CD4-positive, CD25-positive, alpha-beta regulatory T cell (primary cell): ENCODE data around the gene LILRB2. TPM values are rescaled to one million over a fixed set of nuclear protein-coding genes. Genes with fewer than 3 reads are reported as not detected.
A peak's percentile ranks its signal among the peaks of the same experiment; 100 is the strongest.
"Not testable (repeated sequence)": the region's sequence is repeated elsewhere in the genome, so short reads cannot be mapped to it uniquely, and the experiment has no call there.

ENCODE experiments used
- ATAC-seq, 2 donors: fragments of 150-1000 bp; cut with Tn5 transposase; one replicate each; pipeline ENCODE4 v1.10.0; 2021; ENCODE audit warnings: low read depth in 2 of 2, moderate number of reproducible peaks in 2 of 2, moderate library complexity in 1 of 2
- DNase-seq, 3 donors: peaks; one replicate each; pipeline versions ENCODE4 v3.0.0 to v3.0.0-alpha.2; 2012 to 2022; ENCODE audit warnings: mixed read lengths in 1 of 3
- H3K27ac ChIP-seq: one replicate; pipeline ENCODE4 v1.7.0; 2013; ENCODE audit warnings: mild to moderate bottlenecking, low read length; ENCODE audit not compliant: insufficient read depth, poor library complexity, severe bottlenecking
- H3K27me3 ChIP-seq: one replicate; pipeline ENCODE4 v1.7.0; 2013; ENCODE audit warnings: low read length; ENCODE audit not compliant: control insufficient read depth, insufficient read depth
- H3K36me3 ChIP-seq: one replicate; pipeline ENCODE4 v1.7.0; 2013; ENCODE audit warnings: mild to moderate bottlenecking, low read length, moderate library complexity; ENCODE audit not compliant: control insufficient read depth, insufficient read depth
- H3K4me1 ChIP-seq: 2 replicates; pipeline ENCODE4 v1.7.0; 2013; ENCODE audit warnings: mild to moderate bottlenecking, low read length; ENCODE audit not compliant: insufficient read depth, control insufficient read depth, poor library complexity, severe bottlenecking
- H3K4me3 ChIP-seq: one replicate; pipeline ENCODE4 v1.7.0; 2013; ENCODE audit warnings: low read depth, mild to moderate bottlenecking, low read length, moderate library complexity
- H3K9me3 ChIP-seq, 2 experiments: 1 replicate in 1 of 2; 2 replicates in 1 of 2; pipeline ENCODE4 v1.7.0; 2013; ENCODE audit warnings: low read length in 2 of 2, mild to moderate bottlenecking in 1 of 2, moderate library complexity in 1 of 2; ENCODE audit not compliant: control insufficient read depth in 2 of 2
- H3K27ac Mint-ChIP-seq, 3 donors: one replicate each; pipeline ENCODE4 v1.8.0; 2020 to 2022; ENCODE audit warnings: mild to moderate bottlenecking in 3 of 3, mixed read lengths in 3 of 3, moderate library complexity in 2 of 3
- H3K27me3 Mint-ChIP-seq: one replicate; pipeline ENCODE4 v1.8.0; 2022; ENCODE audit warnings: mild to moderate bottlenecking, mixed read lengths
- H3K36me3 Mint-ChIP-seq: one replicate; pipeline ENCODE4 v1.8.0; 2020; ENCODE audit warnings: mixed read lengths
- H3K4me1 Mint-ChIP-seq, 4 donors: one replicate each; pipeline ENCODE4 v1.8.0; 2020 to 2022; ENCODE audit warnings: mixed read lengths in 4 of 4, mild to moderate bottlenecking in 1 of 4
- H3K4me3 Mint-ChIP-seq, 4 donors: one replicate each; pipeline ENCODE4 v1.8.0; 2020 to 2022; ENCODE audit warnings: mild to moderate bottlenecking in 4 of 4, mixed read lengths in 4 of 4, moderate library complexity in 3 of 4
- H3K9me3 Mint-ChIP-seq, 7 donors: one replicate each; pipeline ENCODE4 v1.8.0; 2020 to 2022; ENCODE audit warnings: mixed read lengths in 7 of 7, mild to moderate bottlenecking in 3 of 7, moderate library complexity in 2 of 7
- polyA plus RNA-seq, 4 donors: library from polyadenylated mRNA; unstranded; fragments of 300-500 nt; fragmentation: Illumina TruSeq; gene quantifications; one replicate each; pipeline ENCODE4 v1.2.3, GENCODE V29; 2021
- total RNA-seq: library from RNA; stranded (reverse); gene quantifications from one replicate; pipeline ENCODE4 v1.2.3, GENCODE V29; 2022

Gene LILRB2
- total RNA-seq (not detected), polyA plus RNA-seq (under 1 TPM in 1 of 4 donors, not detected in 3; 0.24 TPM)

DNA sequence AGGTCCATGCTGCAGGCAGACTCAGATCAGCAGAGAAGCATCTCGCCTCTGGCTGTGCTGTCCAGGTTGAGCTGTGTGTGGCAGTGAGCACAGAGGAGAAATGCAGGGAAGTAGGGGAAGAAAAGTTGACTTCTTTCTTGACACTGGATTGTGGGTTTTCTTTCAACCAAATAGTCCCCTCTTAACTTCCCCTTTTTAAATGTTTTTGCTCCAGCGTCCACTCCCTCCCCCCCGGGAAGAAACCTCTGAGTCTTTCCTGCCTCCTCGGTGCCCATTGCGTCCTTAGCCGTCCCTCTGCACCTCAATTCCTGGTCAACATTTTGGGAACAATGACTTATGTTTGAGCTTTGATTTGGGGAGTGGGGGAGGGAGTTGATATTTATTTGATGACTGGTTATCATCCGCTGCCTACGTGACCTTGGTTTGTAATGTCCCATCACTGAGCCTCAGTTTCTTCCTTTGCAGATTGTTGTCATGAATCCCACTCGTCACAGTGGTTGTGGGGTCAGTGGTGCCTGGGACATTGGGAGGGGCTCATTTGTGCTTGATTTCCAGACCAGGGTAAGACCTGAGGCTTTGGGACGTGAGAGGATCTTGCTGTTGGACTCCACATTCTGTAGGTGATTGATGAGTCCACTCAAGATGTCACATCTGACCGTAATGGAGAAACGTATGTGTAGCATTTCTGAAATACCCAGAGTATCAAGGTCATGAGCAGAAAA, at the start of gene LILRB2:
Gene LILRB2 (minus strand): TSS at position 104 of the 722 bp plus-strand sequence. CDS start 614 bp downstream, outside the sequence.
- peaks cover 0 to 5% (median 0%) of the 10 kb centered on the region in 4 donors for H3K4me1 Mint-ChIP-seq
- peaks cover 0 to 2% (median 0%) of the 10 kb centered on the region in 7 donors for H3K9me3 Mint-ChIP-seq
- Histone ChIP-seq H3K27me3 (no peaks in the 10 kb centered on the region), H3K9me3 (no peaks in the 10 kb centered on the region), H3K36me3 (no peaks in the 10 kb centered on the region), H3K4me3 (no peak within 1 kb of the TSS), H3K27ac (no peak within 1 kb of the TSS), H3K4me1 (no peaks in the 10 kb centered on the region)
- ATAC-seq (no peak), DNase-seq (no peak)
- no peak within 1 kb of the TSS for H3K4me3 Mint-ChIP-seq
- no peaks in the 10 kb centered on the region for H3K36me3 Mint-ChIP-seq
- H3K27me3 Mint-ChIP-seq: peaks cover 28% of the 10 kb centered on the region
- no peak within 1 kb of the TSS for H3K27ac Mint-ChIP-seq

DNA sequence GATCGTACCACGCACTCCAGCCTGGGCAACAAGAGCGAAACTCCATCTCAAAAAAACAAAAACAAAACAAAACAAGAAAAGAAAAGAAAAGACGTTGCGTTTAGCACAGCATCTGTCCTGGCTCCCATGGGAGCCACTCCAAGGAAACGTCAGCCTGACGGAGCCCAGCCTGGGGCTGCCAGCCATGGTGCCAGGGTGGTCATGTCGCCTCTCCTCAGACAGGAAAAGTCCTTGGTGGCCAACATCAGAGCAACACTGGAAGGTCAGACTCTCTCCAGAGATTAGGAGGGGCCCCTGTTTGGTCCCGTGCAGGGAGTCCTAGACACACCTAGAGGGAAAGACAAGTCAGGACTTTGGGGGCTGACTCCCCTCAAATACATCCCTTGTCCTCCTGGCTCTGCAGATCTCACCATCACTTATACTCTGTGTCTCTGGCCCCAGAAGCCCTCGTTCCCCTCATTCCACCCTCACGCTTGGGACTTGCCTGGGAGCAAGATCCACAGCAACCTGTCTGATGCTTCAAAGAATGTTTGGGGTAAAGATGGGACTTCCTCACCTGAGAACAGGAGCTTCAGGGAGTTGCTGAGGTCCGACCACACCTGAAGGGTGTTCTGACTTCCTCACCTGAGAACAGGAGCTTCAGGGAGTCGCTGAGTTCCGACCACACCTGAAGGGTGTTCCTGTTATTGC, 48.7 kb upstream of the LILRB2 start:
- H3K27ac Mint-ChIP-seq: peak overlapping the region in 1 of 3 donors; percentile 49
- no peak for DNase-seq
- no peaks in the 10 kb centered on the region for H3K9me3 ChIP-seq
- H3K27me3 Mint-ChIP-seq: peaks cover 6% of the 10 kb centered on the region
- ATAC-seq: no peak
- H3K9me3 Mint-ChIP-seq: no peaks in the 10 kb centered on the region
- no peaks in the 10 kb centered on the region for H3K4me1 ChIP-seq
- no peak overlapping the region for H3K27ac ChIP-seq
- no peaks in the 10 kb centered on the region for H3K27me3 ChIP-seq
- no peak overlapping the region for H3K4me3 ChIP-seq
- H3K4me3 Mint-ChIP-seq: no peak overlapping the region
- peaks cover 0 to 20% (median 16%) of the 10 kb centered on the region in 4 donors for H3K4me1 Mint-ChIP-seq
- no peaks in the 10 kb centered on the region for H3K36me3 Mint-ChIP-seq
- H3K36me3 ChIP-seq: no peaks in the 10 kb centered on the region

DNA sequence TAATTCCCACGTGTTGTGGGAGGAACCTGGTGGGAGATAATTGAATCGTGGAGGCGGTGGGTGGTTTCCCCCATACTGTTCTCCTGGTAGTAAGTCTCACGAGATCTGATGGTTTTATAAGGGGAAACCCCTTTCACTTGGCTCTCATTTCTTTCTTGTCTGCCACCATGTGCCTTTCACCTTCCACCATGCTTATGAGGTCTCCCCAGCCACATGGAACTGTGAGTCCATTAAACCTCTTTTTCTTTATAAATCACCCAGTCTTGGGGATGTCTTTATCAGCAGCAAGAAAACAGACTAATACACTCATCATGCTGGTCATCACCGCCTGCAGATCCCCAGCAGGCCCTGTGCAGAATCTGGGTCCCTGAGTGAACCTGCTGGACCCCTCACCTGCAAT, 47.9 kb upstream of the LILRB2 start:
- not testable (repeated sequence) for H3K27me3 ChIP-seq, H3K36me3 Mint-ChIP-seq, H3K27me3 Mint-ChIP-seq, H3K4me3 Mint-ChIP-seq, H3K9me3 Mint-ChIP-seq, H3K36me3 ChIP-seq, ATAC-seq, H3K4me3 ChIP-seq, H3K4me1 ChIP-seq, H3K9me3 ChIP-seq, DNase-seq, H3K27ac ChIP-seq
- Mint-ChIP-seq H3K27ac (peak overlapping the region in 1 of 3 donors; percentile 14), H3K4me1 (peaks cover 0 to 20% (median 16%) of the 10 kb centered on the region in 4 donors)

DNA sequence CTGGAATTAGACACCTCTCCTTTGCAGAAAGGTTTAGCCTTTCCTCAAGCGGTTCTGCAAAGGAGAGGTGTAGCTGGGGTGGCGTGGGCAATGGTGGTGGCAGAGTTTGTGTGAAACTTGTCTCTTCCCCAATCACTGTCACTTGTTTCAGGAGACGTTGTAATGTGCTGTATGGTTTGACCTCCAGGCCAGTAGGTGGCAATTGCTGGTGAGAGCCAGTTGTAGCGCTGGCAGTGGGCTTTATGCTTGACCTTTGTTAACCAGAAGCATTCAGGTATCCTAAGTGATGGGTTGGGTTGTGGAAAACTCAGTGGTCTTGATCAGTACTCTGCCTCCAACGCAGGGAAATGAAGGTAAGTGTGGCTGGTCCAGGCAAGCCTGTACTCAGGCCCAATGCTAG, 44.7 kb upstream of the LILRB2 start:
- H3K36me3 Mint-ChIP-seq: no peaks in the 10 kb centered on the region
- Histone ChIP-seq H3K4me1 (no peaks in the 10 kb centered on the region), H3K9me3 (no peaks in the 10 kb centered on the region), H3K4me3 (no peak overlapping the region), H3K27me3 (peaks cover 3% of the 10 kb centered on the region), H3K27ac (no peak overlapping the region), H3K36me3 (no peaks in the 10 kb centered on the region)
- H3K9me3 Mint-ChIP-seq: no peaks in the 10 kb centered on the region
- peak overlapping the region in 1 of 3 donors; percentile 20 for H3K27ac Mint-ChIP-seq
- H3K27me3 Mint-ChIP-seq: peaks cover 11% of the 10 kb centered on the region
- no peak for DNase-seq
- peaks cover 0 to 20% (median 16%) of the 10 kb centered on the region in 4 donors for H3K4me1 Mint-ChIP-seq
- no peak overlapping the region for H3K4me3 Mint-ChIP-seq
- ATAC-seq: no peak

DNA sequence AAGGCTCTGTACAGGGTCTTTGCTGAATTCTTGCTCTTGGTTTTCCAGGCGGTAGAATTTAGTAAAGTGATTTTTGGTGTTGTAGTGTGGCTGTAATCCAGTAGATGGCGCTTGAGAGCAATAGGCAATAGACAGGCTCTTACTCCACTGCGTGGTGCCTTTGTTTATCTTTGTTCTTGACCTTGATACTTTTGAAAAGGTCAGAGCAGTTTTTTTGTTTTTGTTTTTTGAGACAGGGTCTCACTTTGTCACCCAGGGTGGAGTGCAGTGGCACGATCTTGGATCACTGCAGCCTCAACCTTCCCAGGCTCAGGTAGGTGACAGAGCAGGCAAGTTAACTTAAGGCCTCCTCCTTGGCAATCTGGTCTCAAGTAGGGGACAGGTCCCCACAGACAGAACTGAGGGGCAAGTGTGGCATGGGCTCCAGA, 44.3 kb upstream of the LILRB2 start:
- DNase-seq (peak; percentile 33 to 77 (median 62)), ATAC-seq (peak; percentile 55 to 69)
- Mint-ChIP-seq H3K27me3 (peaks cover 11% of the 10 kb centered on the region), H3K27ac (peak overlapping the region in 1 of 3 donors; percentile 20), H3K4me3 (no peak overlapping the region), H3K9me3 (no peaks in the 10 kb centered on the region), H3K4me1 (peaks cover 0 to 20% (median 16%) of the 10 kb centered on the region in 4 donors), H3K36me3 (no peaks in the 10 kb centered on the region)
- Histone ChIP-seq H3K27me3 (peaks cover 6% of the 10 kb centered on the region), H3K27ac (no peak overlapping the region), H3K4me3 (no peak overlapping the region), H3K36me3 (no peaks in the 10 kb centered on the region), H3K9me3 (no peaks in the 10 kb centered on the region), H3K4me1 (no peaks in the 10 kb centered on the region)

DNA sequence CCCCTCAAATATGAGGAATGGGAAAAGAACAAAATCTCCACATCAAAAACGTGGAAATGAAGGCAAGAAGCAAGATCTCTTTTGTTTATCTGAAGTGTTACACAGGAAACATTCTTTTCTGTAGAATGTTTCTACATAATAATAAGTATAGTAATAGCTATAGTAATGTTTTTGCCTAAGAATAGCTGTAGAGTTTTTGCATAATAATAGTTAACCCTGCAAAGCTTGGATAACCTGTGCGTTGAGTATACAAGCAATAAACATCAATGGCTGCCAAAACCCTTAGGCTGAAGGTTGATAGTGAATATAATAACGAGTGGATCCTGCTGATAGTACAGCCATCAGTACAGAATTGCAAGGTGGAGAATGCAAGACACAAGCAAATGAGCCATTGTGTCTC, 43.2 kb upstream of the LILRB2 start:
- no peaks in the 10 kb centered on the region for H3K36me3 Mint-ChIP-seq
- peaks cover 6% of the 10 kb centered on the region for H3K27me3 ChIP-seq
- H3K36me3 ChIP-seq: no peaks in the 10 kb centered on the region
- H3K4me1 ChIP-seq: no peaks in the 10 kb centered on the region
- H3K27me3 Mint-ChIP-seq: peaks cover 15% of the 10 kb centered on the region
- H3K9me3 ChIP-seq: no peaks in the 10 kb centered on the region
- H3K9me3 Mint-ChIP-seq: no peaks in the 10 kb centered on the region
- H3K27ac ChIP-seq: no peak overlapping the region
- DNase-seq (no peak), ATAC-seq (no peak)
- H3K27ac Mint-ChIP-seq: no peak overlapping the region
- H3K4me1 Mint-ChIP-seq: peaks cover 0 to 20% (median 16%) of the 10 kb centered on the region in 4 donors
- no peak overlapping the region for H3K4me3 ChIP-seq
- no peak overlapping the region for H3K4me3 Mint-ChIP-seq

DNA sequence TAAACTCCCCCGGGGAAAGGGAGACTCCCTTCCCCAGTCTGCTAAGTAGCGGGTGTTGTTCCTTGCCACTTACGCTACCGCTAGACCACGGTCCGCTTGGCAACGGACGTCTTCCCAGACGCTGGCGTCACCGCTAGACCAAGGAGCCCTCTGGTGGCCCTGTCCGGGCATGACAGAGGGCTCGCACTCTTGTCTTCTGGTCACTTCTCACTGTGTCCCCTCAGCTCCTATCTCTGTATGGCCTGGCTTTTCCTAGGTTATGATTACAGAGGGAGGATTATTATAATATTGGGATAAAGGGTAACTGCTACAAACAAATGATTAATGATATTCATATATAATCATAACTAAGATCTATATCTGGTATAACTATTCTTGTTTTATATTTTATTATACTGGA, 42.0 kb upstream of the LILRB2 start:
- not testable (repeated sequence) for H3K4me1 ChIP-seq, H3K9me3 ChIP-seq, H3K27ac Mint-ChIP-seq, ATAC-seq, H3K4me3 Mint-ChIP-seq, H3K36me3 ChIP-seq, H3K4me3 ChIP-seq, H3K27ac ChIP-seq, DNase-seq, H3K36me3 Mint-ChIP-seq, H3K9me3 Mint-ChIP-seq, H3K27me3 ChIP-seq
- Mint-ChIP-seq H3K27me3 (peaks cover 15% of the 10 kb centered on the region), H3K4me1 (peaks cover 0 to 18% (median 14%) of the 10 kb centered on the region in 4 donors)
